Right lobe of liver (tissue), 4 donors: Measurements from ENCODE around the gene MSMP.

Source experiments
- CTCF ChIP-seq, 4 donors: fragments of 200-600 bp in 3 of 4; fragments of 450-650 bp in 1 of 4; IDR thresholded peaks; one replicate each; pipeline versions ENCODE4 v1.5.1 to v1.8.0; 2016 to 2022; ENCODE audit warnings: antibody characterized with exemption in 4 of 4, mild to moderate bottlenecking in 2 of 4
- POLR2A ChIP-seq: fragments of 450-650 bp; IDR thresholded peaks from one replicate; pipeline ENCODE4 v1.6.1; 2017; ENCODE audit warnings: antibody characterized with exemption, mild to moderate bottlenecking
- donor health status: DM: no; HTN: no; CAD: no.
- donor health status: DM: no; HTN: no; CAD: no.
- donor health status: DM: no; HTN: yes; CAD: no.

GRCh38 chr9:35776018-35776417 is 21.9 kb upstream of the MSMP start:
- no peak for TF ChIP-seq POLR2A
- no peak for TF ChIP-seq CTCF (IDR thresholded peaks at IDR 0.05)
